BLaER1 treated with 17β-estradiol and CSF1 and Interleukin-3, amounts not matched to agents 10 nM and 100 nM (cell line): ENCODE measurements around the gene SNPH.

Experiments used
- H3K27ac ChIP-seq, 11 experiments: shearing (Covaris generic); formaldehyde crosslinking; 2 replicates each; pipeline ENCODE4 v1.8.1; 2022
- H3K27me3 ChIP-seq, 11 experiments: shearing (Covaris generic); formaldehyde crosslinking; 2 replicates each; pipeline ENCODE4 v1.8.1; 2022
- H3K36me3 ChIP-seq, 11 experiments: shearing (Covaris generic); formaldehyde crosslinking; 2 replicates each; pipeline ENCODE4 v1.8.1; 2022
- H3K4me1 ChIP-seq, 10 experiments: shearing (Covaris generic); formaldehyde crosslinking; 2 replicates each; pipeline ENCODE4 v1.8.1; 2022
- H3K4me2 ChIP-seq, 11 experiments: shearing (Covaris generic); formaldehyde crosslinking; 2 replicates each; pipeline ENCODE4 v1.8.1; 2022
- H3K4me3 ChIP-seq, 10 experiments: shearing (Covaris generic); formaldehyde crosslinking; 2 replicates each; pipeline ENCODE4 v1.8.1; 2022
- H3K9ac ChIP-seq, 11 experiments: shearing (Covaris generic); formaldehyde crosslinking; 2 replicates each; pipeline ENCODE4 v1.8.1; 2022
- H3K9me3 ChIP-seq, 11 experiments: shearing (Covaris generic); formaldehyde crosslinking; replicated peaks in 1 of 11; 2 replicates each; pipeline ENCODE4 v1.8.1; 2022
- H4K20me1 ChIP-seq, 11 experiments: shearing (Covaris generic); formaldehyde crosslinking; 2 replicates each; pipeline ENCODE4 v1.8.1; 2022
- Cebpa-rat ChIP-seq, 11 experiments: shearing (Covaris generic); IDR thresholded peaks; 2 replicates each; pipeline ENCODE4 v1.8.1; 2022

The SNPH gene

DNA sequence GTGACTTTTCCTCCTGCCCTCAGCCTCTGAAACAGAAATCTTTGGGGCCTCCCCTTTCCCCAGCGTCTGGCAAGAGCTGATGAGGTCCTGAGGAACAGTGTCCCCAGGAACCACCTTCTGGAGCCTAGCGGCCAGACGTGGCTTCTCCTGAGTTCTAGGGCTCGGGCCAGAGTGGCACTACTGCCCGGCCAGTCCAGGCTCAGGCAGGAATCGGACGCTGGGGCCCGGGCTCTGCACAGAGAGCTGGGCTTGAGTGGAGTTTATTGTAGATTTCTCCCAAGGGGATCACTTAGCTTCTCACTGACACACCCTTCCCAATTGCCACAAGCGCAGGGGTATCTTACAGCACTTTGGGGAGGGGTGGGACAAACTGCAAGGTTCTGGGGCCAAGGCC, 42.6 kb downstream of the SNPH start:
- Histone ChIP-seq H3K4me3 (no peak overlapping the region), H3K9ac (0 out of 22 replicates have a peak overlapping the region, but pooled peaks of 1 of the 11 experiments have one; percentile 4), H3K36me3 (no peaks in the 10 kb centered on the region), H3K27ac (no peak overlapping the region), H3K9me3 (no peaks in the 10 kb centered on the region), H3K27me3 (no peaks in the 10 kb centered on the region), H3K4me1 (peaks cover 0 to 9% (median 4%) of the 10 kb centered on the region in 10 experiments; a peak in 13 of 20 replicates), H4K20me1 (no peaks in the 10 kb centered on the region; a peak in 2 of 22 replicates), H3K4me2 (no peak overlapping the region)
- TF ChIP-seq Cebpa-rat (IDR thresholded peaks at IDR 0.05), result no peak

DNA sequence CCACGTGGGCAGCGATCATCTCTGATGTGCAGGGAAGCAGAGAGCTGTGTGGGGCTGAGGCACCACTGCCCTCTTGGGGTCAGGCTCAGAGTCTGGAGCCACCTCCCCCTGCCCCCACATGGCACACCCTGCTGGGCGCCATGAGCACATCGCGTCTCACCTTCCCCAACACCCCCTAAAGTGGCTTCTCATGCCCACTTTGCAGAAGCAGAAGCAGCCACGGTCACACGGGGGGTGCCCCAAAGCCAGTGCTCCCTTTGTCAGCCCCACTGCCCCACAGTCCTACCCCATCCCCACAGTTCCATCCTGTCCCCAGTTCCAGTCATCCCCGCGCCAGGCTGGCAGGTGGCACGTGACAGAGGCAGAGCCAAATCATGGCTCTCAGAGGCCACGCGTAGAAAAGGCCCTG, 43.3 kb downstream of the SNPH start:
- Histone ChIP-seq H3K36me3 (no peaks in the 10 kb centered on the region), H3K27me3 (no peaks in the 10 kb centered on the region), H3K9ac (no peak overlapping the region), H3K4me2 (no peak overlapping the region), H3K4me3 (no peak overlapping the region), H4K20me1 (no peaks in the 10 kb centered on the region; a peak in 2 of 22 replicates), H3K4me1 (peaks cover 0 to 13% (median 6%) of the 10 kb centered on the region in 10 experiments; a peak in 13 of 20 replicates), H3K27ac (no peak overlapping the region), H3K9me3 (no peaks in the 10 kb centered on the region)
- no peak for TF ChIP-seq Cebpa-rat (IDR thresholded peaks at IDR 0.05)

DNA sequence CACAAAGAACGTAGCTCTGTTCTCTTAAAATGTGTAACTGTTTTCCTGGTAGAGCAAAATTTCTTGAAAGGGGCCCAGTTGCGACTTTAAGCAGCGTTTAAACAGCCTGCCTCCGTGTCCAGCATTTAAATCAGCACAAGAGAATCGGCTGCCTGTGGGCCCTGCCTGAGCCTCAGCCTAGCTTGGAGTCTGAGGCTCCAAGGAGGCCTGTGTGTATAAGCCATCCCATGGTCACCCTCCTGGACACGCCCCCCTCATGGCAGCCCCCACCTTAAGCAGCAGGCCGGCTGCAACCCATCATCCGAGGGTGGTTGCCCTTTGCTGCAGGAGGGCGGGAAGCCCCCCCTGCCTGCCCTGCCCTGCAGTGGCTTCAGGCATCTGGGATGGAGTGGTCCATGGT, 44.0 kb downstream of the SNPH start:
- Histone ChIP-seq H3K9me3 (no peaks in the 10 kb centered on the region), H3K27ac (no peak overlapping the region), H3K9ac (no peak overlapping the region), H3K4me2 (no peak overlapping the region), H4K20me1 (no peaks in the 10 kb centered on the region; a peak in 2 of 22 replicates), H3K27me3 (no peaks in the 10 kb centered on the region), H3K36me3 (no peaks in the 10 kb centered on the region), H3K4me1 (peaks cover 0 to 13% (median 6%) of the 10 kb centered on the region in 10 experiments; a peak in 13 of 20 replicates), H3K4me3 (no peak overlapping the region)
- TF ChIP-seq Cebpa-rat (IDR thresholded peaks at IDR 0.05), result no peak

DNA sequence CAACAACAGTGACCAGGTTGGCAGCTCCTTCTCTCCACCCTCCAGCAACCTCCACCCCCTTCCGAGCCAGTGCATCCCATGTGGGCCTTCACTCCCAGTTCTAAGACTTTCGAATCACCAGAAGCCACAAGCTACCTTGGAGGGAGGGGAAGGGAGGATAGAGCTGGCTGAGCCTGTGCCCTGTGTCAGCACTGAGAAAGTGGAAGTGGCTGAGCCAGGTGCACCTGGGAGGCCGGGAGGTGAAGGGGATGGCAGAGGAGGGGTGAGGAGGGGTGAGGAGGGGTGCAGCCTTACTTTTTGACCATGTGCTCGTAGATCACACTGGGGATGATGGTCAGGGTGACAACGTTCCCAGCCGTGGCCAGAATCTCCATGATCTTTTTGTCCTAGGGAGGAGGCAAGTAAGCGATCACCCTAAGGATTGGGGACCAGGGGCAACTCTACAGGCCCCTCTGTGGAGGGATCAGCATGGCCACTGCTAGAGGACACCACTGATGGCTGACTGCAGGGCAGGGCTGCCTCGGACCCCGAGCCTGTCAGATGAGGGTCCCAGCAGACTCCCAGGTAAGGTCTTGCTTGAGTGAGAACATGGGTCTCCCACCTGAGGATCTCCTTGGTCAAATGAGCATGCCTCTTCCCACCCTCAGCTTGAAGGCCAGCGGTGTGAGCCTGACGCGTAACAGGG, 44.6 kb downstream of the SNPH start:
- Histone ChIP-seq H3K4me3 (no peak overlapping the region), H3K4me2 (no peak overlapping the region), H3K4me1 (peaks cover 0 to 13% (median 6%) of the 10 kb centered on the region in 10 experiments; a peak in 13 of 20 replicates), H3K27ac (no peak overlapping the region), H3K36me3 (no peaks in the 10 kb centered on the region), H3K9ac (no peak overlapping the region), H3K27me3 (no peaks in the 10 kb centered on the region), H4K20me1 (no peaks in the 10 kb centered on the region; a peak in 2 of 22 replicates), H3K9me3 (no peaks in the 10 kb centered on the region)
- no peak for TF ChIP-seq Cebpa-rat (IDR thresholded peaks at IDR 0.05)

DNA sequence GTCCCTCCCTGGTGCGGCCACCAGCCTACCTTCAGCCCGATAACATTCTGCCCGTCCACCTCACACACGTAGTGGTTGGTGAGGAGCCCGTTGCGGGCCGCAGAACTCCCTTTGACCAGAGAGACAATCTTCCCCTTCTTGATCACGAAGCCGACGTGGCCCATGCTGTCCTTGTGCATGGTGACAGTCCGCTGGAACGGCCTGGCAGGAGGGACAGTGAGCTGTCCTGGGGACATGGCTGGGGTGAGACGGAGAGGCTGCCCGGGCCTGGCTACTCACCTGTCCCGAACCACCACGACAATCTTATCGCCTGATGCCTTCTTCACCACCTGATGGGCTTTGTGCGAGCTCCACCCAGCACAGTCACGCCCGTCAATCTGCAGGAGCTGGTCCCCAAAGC, 46.2 kb downstream of the SNPH start:
- Histone ChIP-seq H3K4me2 (no peak overlapping the region), H3K9ac (no peak overlapping the region), H4K20me1 (no peaks in the 10 kb centered on the region; a peak in 1 of 22 replicates), H3K36me3 (no peaks in the 10 kb centered on the region), H3K27me3 (no peaks in the 10 kb centered on the region), H3K27ac (no peak overlapping the region), H3K4me1 (peaks cover 0 to 13% (median 6%) of the 10 kb centered on the region in 10 experiments; a peak in 13 of 20 replicates), H3K4me3 (no peak overlapping the region), H3K9me3 (no peaks in the 10 kb centered on the region)
- no peak for TF ChIP-seq Cebpa-rat (IDR thresholded peaks at IDR 0.05)

DNA sequence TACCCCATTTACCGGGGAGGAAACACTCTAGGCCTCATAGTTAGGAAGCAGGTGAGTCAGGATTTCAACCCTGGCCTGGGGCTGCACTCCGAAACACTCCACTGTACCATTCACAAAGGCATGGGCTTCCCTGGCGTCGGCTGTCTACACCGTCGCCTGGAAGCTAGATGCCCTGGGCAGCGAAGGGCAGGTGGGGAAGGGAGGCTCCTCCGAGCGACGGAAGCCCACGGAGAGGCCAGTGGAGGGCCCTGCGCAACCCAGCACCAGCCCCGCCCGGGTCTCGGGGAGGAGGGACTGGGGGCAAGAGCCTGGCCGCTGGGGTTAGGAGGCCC, 46.8 kb downstream of the SNPH start:
- H3K36me3 ChIP-seq, result no peaks in the 10 kb centered on the region
- H3K9ac ChIP-seq, result no peak overlapping the region
- no peak overlapping the region for H3K27ac ChIP-seq
- no peaks in the 10 kb centered on the region for H3K27me3 ChIP-seq
- no peaks in the 10 kb centered on the region for H3K9me3 ChIP-seq
- H3K4me2 ChIP-seq, result no peak overlapping the region
- H3K4me3 ChIP-seq, result no peak overlapping the region
- no peak for TF ChIP-seq Cebpa-rat (IDR thresholded peaks at IDR 0.05)
- no peaks in the 10 kb centered on the region; a peak in 1 of 22 replicates for H4K20me1 ChIP-seq
- H3K4me1 ChIP-seq, result peaks cover 0 to 13% (median 6%) of the 10 kb centered on the region in 10 experiments; a peak in 13 of 20 replicates

DNA sequence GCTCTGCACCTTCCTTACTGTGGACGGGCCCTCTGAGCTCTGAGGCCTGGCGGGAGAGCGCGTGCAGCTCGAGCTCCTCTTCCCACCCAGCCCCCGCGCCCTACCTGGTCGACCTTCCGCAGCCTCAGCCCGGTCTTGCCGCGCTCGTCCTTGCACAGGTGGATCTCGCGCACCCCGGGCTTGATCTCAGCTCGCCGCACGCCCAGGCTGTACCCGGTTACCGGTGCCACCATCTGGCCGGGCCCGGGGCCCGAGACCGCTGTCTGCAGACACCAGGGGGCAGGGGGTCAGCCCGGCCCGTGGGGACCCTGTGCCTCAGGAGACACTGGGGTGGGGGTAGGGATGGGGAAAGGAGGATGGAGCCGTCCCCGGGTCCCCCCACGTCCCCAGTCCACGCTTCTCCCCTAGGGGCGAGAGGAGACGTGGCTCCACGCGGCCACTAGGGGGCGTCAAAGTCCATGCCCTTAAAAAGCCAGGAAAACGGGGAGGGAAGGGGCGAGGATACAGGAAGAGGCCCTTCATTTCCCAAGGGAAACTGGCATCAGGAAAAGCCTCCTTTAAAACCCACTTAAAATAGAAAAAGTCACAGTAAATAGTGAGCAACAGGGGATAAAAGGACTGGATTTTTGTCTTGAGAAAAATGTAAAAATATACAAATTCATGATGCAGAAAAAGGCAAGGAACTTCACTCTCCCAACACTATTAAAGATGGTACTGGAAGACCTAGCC, 47.3 kb downstream of the SNPH start:
- Histone ChIP-seq H3K27me3 (no peaks in the 10 kb centered on the region), H3K4me3 (no peak overlapping the region), H3K36me3 (no peaks in the 10 kb centered on the region), H3K9me3 (no peaks in the 10 kb centered on the region), H3K4me1 (peaks cover 0 to 13% (median 6%) of the 10 kb centered on the region in 10 experiments; a peak in 13 of 20 replicates), H3K27ac (no peak overlapping the region), H3K9ac (0 out of 22 replicates have a peak overlapping the region, but pooled peaks of 1 of the 11 experiments have one; percentile 3), H4K20me1 (no peaks in the 10 kb centered on the region; a peak in 1 of 22 replicates), H3K4me2 (peak overlapping the region; percentile 4 to 60 (median 43); a peak in 18 of 22 replicates)
- no peak for TF ChIP-seq Cebpa-rat (IDR thresholded peaks at IDR 0.05)

DNA sequence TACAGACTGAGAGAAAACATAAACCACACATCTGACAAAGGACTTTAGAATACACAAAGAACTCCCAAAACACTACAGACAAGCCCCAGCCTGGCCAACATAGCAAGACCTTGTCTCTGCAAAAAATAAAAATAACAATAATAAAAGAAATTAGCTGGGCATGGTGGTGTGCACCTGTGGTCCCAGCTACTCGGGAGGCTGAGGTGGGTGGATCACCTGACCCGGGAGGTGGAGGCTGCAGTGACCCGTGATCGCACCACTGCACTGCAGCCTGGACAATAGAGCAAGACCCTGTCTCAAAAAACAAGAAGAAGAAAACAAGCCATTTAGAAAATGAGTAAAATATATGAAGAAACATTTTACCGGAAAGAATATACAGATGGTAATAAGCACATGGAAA, 49.7 kb downstream of the SNPH start:
- Histone ChIP-seq H3K27me3 (no peaks in the 10 kb centered on the region), H3K9ac (no peak overlapping the region), H4K20me1 (no peaks in the 10 kb centered on the region; a peak in 1 of 22 replicates), H3K36me3 (no peaks in the 10 kb centered on the region), H3K27ac (no peak overlapping the region), H3K4me1 (peaks cover 0 to 10% (median 6%) of the 10 kb centered on the region in 10 experiments; a peak in 12 of 20 replicates), H3K9me3 (peaks cover 0 to 4% (median 0%) of the 10 kb centered on the region in 11 experiments; a peak in 1 of 22 replicates), H3K4me3 (no peak overlapping the region), H3K4me2 (no peak overlapping the region)
- TF ChIP-seq Cebpa-rat (IDR thresholded peaks at IDR 0.05), result no peak

DNA sequence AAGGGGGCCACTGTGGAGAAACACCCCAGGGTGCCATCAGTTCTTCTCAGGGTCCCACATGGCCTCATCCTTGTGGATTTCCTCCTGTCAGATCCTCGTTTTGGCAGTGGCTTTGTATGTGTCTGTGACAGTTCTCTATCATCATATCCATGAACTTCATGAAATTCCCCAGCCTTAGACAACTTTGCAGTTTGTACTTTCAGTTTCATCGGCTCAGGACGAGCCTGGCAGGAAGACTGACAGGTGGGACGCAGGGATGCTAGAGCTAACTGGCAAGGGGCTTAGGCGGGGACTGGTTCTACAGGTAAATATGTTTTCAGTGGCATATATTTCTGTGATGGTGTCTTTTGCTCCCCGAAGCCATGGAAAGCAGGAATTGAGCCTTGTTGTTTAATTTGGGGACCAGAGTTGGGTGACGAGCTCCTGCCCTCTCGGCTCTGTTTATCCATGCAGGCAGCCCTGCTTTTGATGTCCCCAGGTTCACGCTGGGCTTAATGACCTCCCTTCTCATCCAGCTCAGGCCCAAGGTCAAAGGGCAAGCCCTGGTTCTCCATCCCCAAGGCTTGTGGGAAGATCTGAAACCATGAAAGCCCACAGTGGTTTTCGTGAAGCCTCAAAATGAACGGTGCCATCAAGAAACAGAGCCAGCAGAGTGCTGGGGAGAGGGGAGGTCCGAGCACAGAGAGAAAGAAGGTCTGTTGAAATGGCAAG, 51.6 kb downstream of the SNPH start:
- H3K4me1 ChIP-seq, result peaks cover 0 to 16% (median 11%) of the 10 kb centered on the region in 10 experiments; a peak in 18 of 20 replicates
- H3K9me3 ChIP-seq, result peaks cover 0 to 7% (median 0%) of the 10 kb centered on the region in 11 experiments; a peak in 1 of 22 replicates
- H3K4me2 ChIP-seq, result no peak overlapping the region; a peak in 1 of 22 replicates
- H3K4me3 ChIP-seq, result no peak overlapping the region
- H3K27me3 ChIP-seq, result no peaks in the 10 kb centered on the region
- H3K36me3 ChIP-seq, result no peaks in the 10 kb centered on the region
- no peak for TF ChIP-seq Cebpa-rat (IDR thresholded peaks at IDR 0.05)
- H4K20me1 ChIP-seq, result no peaks in the 10 kb centered on the region
- H3K27ac ChIP-seq, result no peak overlapping the region
- no peak overlapping the region for H3K9ac ChIP-seq
